Body of pancreas (tissue), 4 donors: Measurements from ENCODE around the gene POR. TPM values are rescaled to one million over a fixed set of nuclear protein-coding genes. Genes with fewer than 3 reads are reported as not detected.
A peak's percentile ranks its signal among the peaks of the same experiment; 100 is the strongest.

Experiments
- ATAC-seq: fragments of 150-250 bp; one replicate; pipeline ENCODE4 v1.9.1; 2016
- DNase-seq, 4 donors: peaks; one replicate each; pipeline ENCODE4 v3.0.0-alpha.2; 2019
- H3K27ac ChIP-seq, 4 donors: fragments of 200-600 bp; sonication (generic); 1 replicate in 3 of 4; 2 replicates in 1 of 4; pipeline versions ENCODE4 v1.5.1 to v1.6.1; 2016 to 2019; ENCODE audit warnings: mild to moderate bottlenecking in 1 of 4, mixed read lengths in 1 of 4, moderate library complexity in 1 of 4
- H3K27me3 ChIP-seq, 2 donors: fragments of 200-600 bp; sonication (generic); one replicate each; pipeline ENCODE4 v1.6.0; 2016; ENCODE audit warnings: mild to moderate bottlenecking in 1 of 2
- H3K36me3 ChIP-seq, 2 donors: fragments of 200-600 bp; sonication (generic); replicated peaks in 1 of 2; 2 replicates each; pipeline ENCODE4 v1.5.1; 2016; ENCODE audit warnings: low read depth in 2 of 2; ENCODE audit not compliant: insufficient read depth in 1 of 2
- H3K4me1 ChIP-seq: fragments of 200-600 bp; sonication (generic); one replicate; pipeline ENCODE4 v1.6.0; 2016
- H3K4me3 ChIP-seq, 2 donors: fragments of 200-600 bp; sonication (generic); 1 replicate in 1 of 2; 2 replicates in 1 of 2; pipeline ENCODE4 v1.5.1; 2016 to 2019
- H3K9me3 ChIP-seq, 3 donors: fragments of 200-600 bp; sonication (generic); 1 replicate in 2 of 3; 2 replicates in 1 of 3; pipeline ENCODE4 v1.5.1; 2016
- CTCF ChIP-seq, 7 experiments: fragments of 450-650 bp in 4 of 7; fragments of 200-600 bp in 3 of 7; sonication (generic) in 3 of 7; IDR thresholded peaks; one replicate each; pipeline ENCODE4 v1.5.1; 2016 to 2019; ENCODE audit warnings: antibody characterized with exemption in 7 of 7
- POLR2A ChIP-seq, 3 donors: fragments of 450-650 bp; IDR thresholded peaks; one replicate each; pipeline ENCODE4 v1.6.1; 2016; ENCODE audit warnings: antibody characterized with exemption in 3 of 3, mild to moderate bottlenecking in 2 of 3
- WGBS, 2 donors: methylation state at CpG; one replicate each; pipeline ENCODE4 v1.1.5; 2017; 5-methylcytosine and 5-hydroxymethylcytosine counted together
- intact Hi-C: fragments of 100-400 bp; cut with DNase I; formaldehyde crosslinking; loops from one replicate; pipeline ENCODE4 v1.15.1; 2023
- total RNA-seq, 2 donors: library from RNA; depleted of rRNA; stranded (reverse); fragments of >200 nt; gene quantifications; one replicate each; pipeline ENCODE4 v1.1.0, GENCODE V29; 2016

POR gene
- total RNA-seq, 2 donors from 2014 or later = 54.2 to 118 TPM

DNA sequence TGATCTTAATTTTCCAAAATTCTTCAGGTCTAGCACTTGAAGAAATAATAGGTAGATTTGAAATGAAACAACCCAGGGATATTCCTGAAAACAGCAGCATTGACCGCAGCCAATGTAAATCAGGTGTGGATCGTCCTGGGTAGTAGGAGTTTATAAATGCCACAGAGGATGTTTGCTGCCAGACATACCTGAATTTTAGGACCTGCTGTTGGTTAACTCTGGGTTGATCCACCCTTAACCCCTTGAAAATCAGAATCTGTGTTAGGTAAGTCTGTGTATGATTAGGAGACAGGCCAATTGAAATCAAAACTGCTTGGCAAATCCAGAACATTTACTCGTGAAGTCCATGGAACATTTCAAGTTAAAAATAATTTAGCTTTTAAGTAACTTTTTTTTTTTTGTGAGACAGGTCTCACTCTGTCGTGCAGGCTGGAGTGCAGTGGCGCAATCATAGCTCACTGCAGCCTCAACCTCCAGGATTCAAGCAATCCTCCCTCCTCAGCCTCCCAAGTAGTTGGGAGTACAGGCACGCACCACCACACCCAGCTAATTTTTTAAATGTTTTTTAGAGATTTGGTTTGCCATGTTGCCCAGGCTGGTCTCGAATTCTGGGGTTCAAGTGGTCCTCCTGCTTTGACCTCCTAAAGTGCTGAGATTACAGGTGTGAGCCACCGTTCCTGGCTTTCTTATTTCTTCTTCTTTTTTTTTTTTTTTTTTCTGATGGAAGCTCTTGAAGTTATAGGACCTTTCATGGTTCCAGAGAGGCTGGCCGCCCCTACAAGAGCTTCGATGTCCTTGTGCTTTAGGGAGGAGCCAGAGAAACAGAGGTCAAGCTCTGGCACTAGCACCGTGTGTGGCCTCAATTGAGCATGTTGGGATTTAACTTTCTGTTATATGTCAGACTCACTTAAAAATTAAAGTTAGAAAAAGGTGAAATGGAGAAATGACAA is 2.0 kb downstream of the POR start:
- H3K27me3 ChIP-seq = no peaks in the 10 kb centered on the region
- WGBS, 2 donors = 76 to 79% methylated on average over 11 of the region's 11 CpGs
- peak overlapping the region in 2 of 4 donors; percentile 82 to 88 for H3K27ac ChIP-seq
- H3K9me3 ChIP-seq = no peaks in the 10 kb centered on the region
- H3K36me3 ChIP-seq = no peaks in the 10 kb centered on the region
- intact Hi-C loops = no loop called here
- H3K4me1 ChIP-seq = peaks cover 31% of the 10 kb centered on the region
- no peak for DNase-seq
- no peak for TF ChIP-seq POLR2A (IDR thresholded peaks at IDR 0.05)
- TF ChIP-seq CTCF (IDR thresholded peaks at IDR 0.05) = no peak
- ATAC-seq = no peak
- no peak overlapping the region for H3K4me3 ChIP-seq

GRCh38 chr7:75920431-75921161 is 5.6 kb downstream of the POR start:
- intact Hi-C loops = no loop called here
- TF ChIP-seq POLR2A (IDR thresholded peaks at IDR 0.05) (no peak), CTCF (IDR thresholded peaks at IDR 0.05) (no peak)
- DNase-seq = no peak
- Histone ChIP-seq H3K27me3 (no peaks in the 10 kb centered on the region), H3K4me3 (no peak overlapping the region), H3K27ac (no peak overlapping the region), H3K36me3 (no peaks in the 10 kb centered on the region), H3K9me3 (no peaks in the 10 kb centered on the region), H3K4me1 (peaks cover 28% of the 10 kb centered on the region)
- 85 to 88% methylated on average over 17 to 19 of the region's 19 CpGs for WGBS, 2 donors
- no peak for ATAC-seq

GRCh38 chr7:75921479-75921878 is 6.5 kb downstream of the POR start:
- 80 to 84% methylated on average over 14 of the region's 14 CpGs for WGBS, 2 donors
- TF ChIP-seq CTCF (IDR thresholded peaks at IDR 0.05) = no peak
- no peak for TF ChIP-seq POLR2A (IDR thresholded peaks at IDR 0.05)
- no peak for ATAC-seq
- intact Hi-C loops = no loop called here
- DNase-seq = no peak
- H3K4me1 ChIP-seq = peaks cover 20% of the 10 kb centered on the region
- no peak overlapping the region for H3K4me3 ChIP-seq
- H3K27ac ChIP-seq = no peak overlapping the region
- no peaks in the 10 kb centered on the region for H3K27me3 ChIP-seq
- no peaks in the 10 kb centered on the region for H3K36me3 ChIP-seq
- no peaks in the 10 kb centered on the region for H3K9me3 ChIP-seq

- H3K4me3 ChIP-seq = no peak overlapping the region
- TF ChIP-seq POLR2A (IDR thresholded peaks at IDR 0.05) (no peak), CTCF (IDR thresholded peaks at IDR 0.05) (no peak)
- peaks cover 10% of the 10 kb centered on the region for H3K4me1 ChIP-seq
- H3K36me3 ChIP-seq = no peaks in the 10 kb centered on the region
- intact Hi-C loops = no loop called here
- DNase-seq = no peak
- no peaks in the 10 kb centered on the region for H3K9me3 ChIP-seq
- H3K27me3 ChIP-seq = no peaks in the 10 kb centered on the region
- H3K27ac ChIP-seq = no peak overlapping the region
- ATAC-seq = no peak
- WGBS, 2 donors = 83 to 84% methylated on average over 9 of the region's 9 CpGs
These were observed 8.1 kb downstream of the POR start for GRCh38 chr7:75922966-75923603.
